Duodenal mucosa (tissue), 2 donors: ENCODE results near the gene CD55.

Experiments used
- H3K27ac ChIP-seq: one replicate; pipeline ENCODE4 v1.7.0; 2013; ENCODE audit warnings: low read depth, low read length
- H3K27me3 ChIP-seq, 2 donors: one replicate each; pipeline ENCODE4 v1.7.0; 2013; ENCODE audit warnings: low read length in 2 of 2, control low read depth in 1 of 2; ENCODE audit not compliant: insufficient read depth in 2 of 2, control insufficient read depth in 1 of 2
- H3K36me3 ChIP-seq, 2 donors: one replicate each; pipeline ENCODE4 v1.7.0; 2013; ENCODE audit warnings: low read length in 2 of 2, control low read depth in 1 of 2; ENCODE audit not compliant: insufficient read depth in 2 of 2, control insufficient read depth in 1 of 2
- H3K4me1 ChIP-seq, 2 donors: one replicate each; pipeline ENCODE4 v1.7.0; 2013; ENCODE audit warnings: low read length in 2 of 2, control low read depth in 1 of 2; ENCODE audit not compliant: insufficient read depth in 2 of 2, control insufficient read depth in 1 of 2
- H3K4me3 ChIP-seq, 2 donors: one replicate each; pipeline ENCODE4 v1.7.0; 2013; ENCODE audit warnings: low read length in 2 of 2, low read depth in 1 of 2
- H3K9ac ChIP-seq, 2 donors: one replicate each; pipeline ENCODE4 v1.7.0; 2013; ENCODE audit warnings: low read length in 2 of 2, low read depth in 1 of 2
- H3K9me3 ChIP-seq, 2 donors: one replicate each; pipeline ENCODE4 v1.7.0; 2013; ENCODE audit warnings: low read length in 2 of 2, control low read depth in 1 of 2; ENCODE audit not compliant: control insufficient read depth in 1 of 2

The CD55 gene

DNA sequence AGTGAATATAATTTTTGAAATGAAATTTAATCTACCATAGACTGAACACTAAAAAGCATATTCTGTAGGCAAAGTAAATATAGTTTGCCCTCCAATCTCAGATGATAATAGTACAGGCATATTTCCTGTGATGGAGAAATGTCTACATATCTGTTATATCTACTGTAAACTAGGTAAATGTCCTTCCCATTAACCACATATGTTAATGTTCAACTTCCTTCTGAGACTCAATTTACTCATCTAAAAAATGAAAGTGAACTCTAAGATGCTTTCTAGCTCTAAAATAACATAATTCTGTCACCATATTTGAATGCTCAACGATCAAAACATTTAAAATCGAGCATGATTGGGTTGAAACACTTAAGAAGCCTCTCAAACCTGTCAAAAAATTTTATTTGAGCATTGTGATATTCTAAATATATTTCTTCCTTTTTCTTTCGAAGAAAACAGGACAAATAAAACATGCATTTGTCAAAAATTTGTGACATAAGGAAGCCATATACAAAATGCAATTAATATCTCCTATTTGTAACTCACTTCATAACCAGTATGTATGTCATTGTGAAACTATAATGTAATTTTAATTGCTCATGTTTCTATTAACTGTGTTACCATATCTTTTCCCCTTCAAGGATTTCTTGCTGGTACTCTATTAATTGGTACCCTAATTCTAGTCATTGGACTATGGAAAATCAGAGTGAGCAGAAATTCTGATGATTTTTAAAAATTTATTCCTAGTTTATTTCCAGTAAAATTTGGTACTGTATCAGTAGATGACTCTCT lies 34.2 kb downstream of the CD55 start:
- no peak overlapping the region for H3K9ac ChIP-seq
- no peaks in the 10 kb centered on the region for H3K4me1 ChIP-seq
- no peaks in the 10 kb centered on the region for H3K9me3 ChIP-seq
- peaks cover 5 to 12% of the 10 kb centered on the region in 2 donors for H3K36me3 ChIP-seq
- no peak overlapping the region for H3K27ac ChIP-seq
- no peaks in the 10 kb centered on the region for H3K27me3 ChIP-seq
- no peak overlapping the region for H3K4me3 ChIP-seq

DNA sequence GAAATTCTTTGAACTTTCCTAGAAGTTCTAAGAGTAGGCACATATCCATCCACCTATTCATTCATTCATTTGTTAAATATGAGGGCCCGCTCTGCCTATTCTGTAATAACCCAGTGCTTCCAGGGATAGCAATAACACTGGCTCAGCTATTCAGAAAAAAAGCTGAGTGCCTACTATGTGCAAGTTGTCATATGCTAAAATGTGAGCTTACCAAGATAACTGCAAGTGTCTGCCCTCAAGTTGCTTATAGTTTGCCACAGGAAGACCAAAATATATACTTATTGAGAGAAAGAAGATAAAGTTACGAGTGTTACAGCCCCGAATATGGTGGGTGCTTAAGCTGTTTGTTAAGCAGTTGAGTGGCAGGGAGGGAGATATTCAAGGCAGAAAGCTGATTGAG lies 39.6 kb downstream of the CD55 start:
- Histone ChIP-seq H3K4me1 (peaks cover 0 to 2% of the 10 kb centered on the region in 2 donors), H3K9me3 (no peaks in the 10 kb centered on the region), H3K27ac (no peak overlapping the region), H3K27me3 (no peaks in the 10 kb centered on the region), H3K4me3 (no peak overlapping the region), H3K9ac (no peak overlapping the region), H3K36me3 (peaks cover 14 to 21% of the 10 kb centered on the region in 2 donors)

DNA sequence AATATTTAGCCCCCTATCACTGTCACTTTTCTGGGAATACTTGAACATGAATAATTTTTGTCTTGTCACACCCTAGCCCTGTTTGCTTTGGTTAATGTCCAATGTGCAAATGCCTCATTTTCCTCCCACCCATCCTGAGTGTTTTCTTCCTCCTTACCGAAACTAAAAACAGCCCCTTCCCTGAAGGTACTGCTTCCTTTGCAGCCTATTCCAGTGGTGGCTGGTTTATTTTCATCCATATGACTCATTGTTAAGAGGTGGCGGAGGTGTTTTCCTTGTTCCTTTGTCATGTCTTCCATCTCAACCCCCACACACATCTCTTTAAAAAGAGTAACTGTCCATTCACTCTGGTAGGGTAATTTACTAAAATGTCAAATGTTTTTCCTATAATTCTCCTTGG lies 40.4 kb downstream of the CD55 start:
- H3K36me3 ChIP-seq = peaks cover 14 to 25% of the 10 kb centered on the region in 2 donors
- H3K27me3 ChIP-seq = no peaks in the 10 kb centered on the region
- H3K27ac ChIP-seq = no peak overlapping the region
- H3K4me3 ChIP-seq = no peak overlapping the region
- H3K4me1 ChIP-seq = peaks cover 0 to 2% of the 10 kb centered on the region in 2 donors
- no peak overlapping the region for H3K9ac ChIP-seq
- no peaks in the 10 kb centered on the region for H3K9me3 ChIP-seq

DNA sequence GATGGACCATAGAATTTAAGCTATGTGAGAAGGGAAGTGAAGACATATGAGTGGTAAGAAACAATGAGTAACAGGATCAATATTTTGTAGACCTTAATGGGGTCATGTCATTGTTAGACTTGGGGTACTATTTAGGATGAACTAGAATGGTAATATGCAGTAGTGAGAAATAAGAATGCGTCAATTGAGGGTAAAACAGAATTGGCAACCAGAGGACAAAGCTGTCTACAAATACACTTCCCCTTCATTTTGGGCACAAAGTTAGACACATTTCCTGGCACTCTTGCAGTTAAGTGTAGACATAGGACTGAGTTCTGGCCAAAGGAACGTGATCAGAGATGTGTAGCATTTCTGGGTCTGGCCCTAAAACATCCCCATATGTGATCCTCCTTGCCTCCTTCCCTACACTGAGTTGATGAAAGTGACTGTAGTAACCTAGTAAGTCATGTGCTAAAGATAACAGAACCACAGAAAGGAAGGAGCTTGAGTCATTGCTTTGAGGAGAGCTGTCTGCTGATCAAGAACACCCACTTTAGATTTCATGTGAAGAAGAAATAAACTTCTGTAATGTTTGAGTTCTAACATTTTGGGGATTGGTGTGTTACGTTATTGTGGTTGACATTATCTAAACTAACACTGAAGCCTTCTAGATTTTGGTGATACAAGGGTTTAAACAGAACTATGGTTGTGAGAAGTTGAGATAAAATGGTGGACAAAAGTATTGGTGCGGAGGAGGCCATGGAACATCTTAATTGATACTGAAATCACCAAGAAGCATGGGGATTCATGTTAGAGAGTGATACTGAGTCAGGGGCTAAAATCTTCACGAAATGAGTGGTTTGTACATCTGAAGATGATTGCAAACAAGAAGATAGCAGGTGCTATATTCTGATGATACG lies 41.7 kb downstream of the CD55 start:
- H3K9ac ChIP-seq = no peak overlapping the region
- no peak overlapping the region for H3K4me3 ChIP-seq
- no peaks in the 10 kb centered on the region for H3K27me3 ChIP-seq
- no peak overlapping the region for H3K27ac ChIP-seq
- no peaks in the 10 kb centered on the region for H3K9me3 ChIP-seq
- peaks cover 14 to 25% of the 10 kb centered on the region in 2 donors for H3K36me3 ChIP-seq
- peaks cover 0 to 2% of the 10 kb centered on the region in 2 donors for H3K4me1 ChIP-seq

DNA sequence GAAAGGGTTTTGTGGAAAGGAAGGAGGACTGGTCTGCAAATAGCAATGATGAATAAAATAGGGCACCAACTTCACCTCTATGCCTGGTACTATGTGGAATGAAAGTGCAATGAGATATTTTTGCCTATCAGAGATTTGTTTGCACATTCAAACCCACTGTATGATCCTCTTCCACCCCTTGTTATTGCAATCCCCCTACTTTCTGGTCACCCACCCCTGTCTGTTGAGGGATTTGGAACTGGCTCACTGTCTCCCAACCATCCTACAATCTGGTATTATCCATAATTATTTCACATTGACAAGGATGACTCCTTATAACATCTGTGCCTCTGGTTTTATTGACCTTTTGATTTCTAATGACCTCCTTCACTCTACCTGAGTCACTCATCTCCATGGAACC lies 42.4 kb downstream of the CD55 start:
- no peak overlapping the region for H3K4me3 ChIP-seq

DNA sequence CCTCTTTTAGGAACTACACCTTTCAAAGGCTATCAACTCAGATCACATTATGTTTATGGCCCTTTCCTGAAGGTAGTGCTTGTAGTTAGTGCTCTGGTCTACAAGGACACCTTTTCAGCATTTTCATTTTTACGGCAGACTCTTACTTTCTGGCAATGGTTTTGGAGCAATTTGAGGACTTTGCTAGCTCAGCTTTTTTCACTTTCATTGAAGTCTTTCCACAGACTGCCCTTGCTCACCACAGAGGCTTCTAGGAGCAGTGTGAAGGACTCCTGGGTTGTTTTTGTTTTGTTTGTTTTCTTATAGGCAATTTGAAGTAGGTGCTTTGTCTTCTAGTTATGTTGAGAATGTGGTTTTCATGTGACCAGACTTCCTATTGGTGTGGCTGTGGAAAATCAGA lies 43.1 kb downstream of the CD55 start:
- H3K36me3 ChIP-seq = peaks cover 12 to 22% of the 10 kb centered on the region in 2 donors
- no peaks in the 10 kb centered on the region for H3K9me3 ChIP-seq
- H3K27me3 ChIP-seq = no peaks in the 10 kb centered on the region
- peaks cover 0 to 2% of the 10 kb centered on the region in 2 donors for H3K4me1 ChIP-seq
- no peak overlapping the region for H3K9ac ChIP-seq
- no peak overlapping the region for H3K27ac ChIP-seq
- no peak overlapping the region for H3K4me3 ChIP-seq

More for the DNA sequence above, 42.4 kb downstream of the CD55 start:
- H3K9me3 ChIP-seq = no peaks in the 10 kb centered on the region
- H3K4me1 ChIP-seq = peaks cover 0 to 2% of the 10 kb centered on the region in 2 donors
- no peaks in the 10 kb centered on the region for H3K27me3 ChIP-seq
- no peak overlapping the region for H3K9ac ChIP-seq
- H3K27ac ChIP-seq = no peak overlapping the region
- H3K36me3 ChIP-seq = peaks cover 14 to 25% of the 10 kb centered on the region in 2 donors

DNA sequence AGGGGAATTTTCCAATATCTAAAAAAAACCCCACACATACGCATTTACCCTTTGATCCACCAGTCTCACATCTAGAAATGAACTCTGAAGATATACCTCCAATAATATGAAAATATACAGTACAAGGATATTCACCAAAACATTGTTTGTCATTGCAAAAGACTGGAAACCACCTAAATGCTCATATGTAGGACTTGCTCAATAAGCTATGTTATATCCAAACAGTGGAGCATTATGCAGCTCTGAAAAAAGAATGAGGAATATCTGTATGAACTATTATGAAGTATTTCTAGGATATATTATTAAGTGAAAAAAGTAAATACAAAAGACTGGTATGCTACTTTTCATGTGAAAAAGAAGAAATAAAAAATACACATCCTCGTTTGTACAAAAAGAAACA lies 43.6 kb downstream of the CD55 start:
- Histone ChIP-seq H3K9me3 (no peaks in the 10 kb centered on the region), H3K9ac (no peak overlapping the region), H3K27me3 (no peaks in the 10 kb centered on the region), H3K4me1 (peaks cover 0 to 2% of the 10 kb centered on the region in 2 donors), H3K36me3 (peaks cover 11 to 20% of the 10 kb centered on the region in 2 donors), H3K4me3 (no peak overlapping the region), H3K27ac (no peak overlapping the region)

DNA sequence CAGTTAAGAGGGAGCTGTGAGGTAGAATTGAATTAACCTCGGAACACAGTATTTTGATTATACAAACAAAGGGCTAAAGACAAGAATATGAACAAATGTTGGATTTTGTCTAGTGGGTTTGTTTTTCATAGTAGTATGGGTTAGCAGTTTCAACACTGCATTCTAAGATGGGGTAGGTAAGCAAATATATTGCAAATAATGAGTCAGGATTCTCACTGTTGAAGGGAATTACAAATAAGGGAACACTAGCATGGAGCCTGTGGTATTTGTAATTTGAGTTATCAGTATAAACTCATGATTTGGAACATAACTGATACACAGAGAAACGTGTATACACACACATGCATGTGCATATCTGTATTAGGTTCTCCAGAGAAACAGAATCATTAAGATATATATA lies 44.5 kb downstream of the CD55 start:
- Histone ChIP-seq H3K9ac (no peak overlapping the region), H3K27ac (no peak overlapping the region), H3K4me1 (peaks cover 0 to 2% of the 10 kb centered on the region in 2 donors), H3K36me3 (peaks cover 11 to 20% of the 10 kb centered on the region in 2 donors), H3K4me3 (no peak overlapping the region), H3K9me3 (no peaks in the 10 kb centered on the region), H3K27me3 (no peaks in the 10 kb centered on the region)

DNA sequence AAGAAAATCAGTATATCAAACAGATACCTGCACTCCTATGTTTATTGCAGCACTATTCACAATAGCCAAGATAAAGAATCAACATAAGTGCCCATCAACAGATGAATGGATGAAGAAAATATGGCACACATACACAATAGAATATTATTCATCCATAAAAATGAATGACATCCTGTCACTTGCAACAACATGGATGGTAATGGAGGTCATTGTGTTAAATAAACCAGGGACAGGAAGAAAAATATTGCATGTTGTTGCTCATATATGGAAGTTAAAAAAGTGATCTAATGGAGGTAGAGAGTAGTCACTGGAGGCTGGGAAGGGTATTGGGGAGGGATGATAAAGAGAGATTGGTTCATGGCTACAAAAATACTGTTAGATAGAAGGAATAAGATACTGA lies 67.2 kb downstream of the CD55 start:
- Histone ChIP-seq H3K27ac (no peak overlapping the region), H3K9me3 (no peaks in the 10 kb centered on the region), H3K4me3 (no peak overlapping the region), H3K27me3 (no peaks in the 10 kb centered on the region), H3K9ac (no peak overlapping the region), H3K4me1 (no peaks in the 10 kb centered on the region), H3K36me3 (no peaks in the 10 kb centered on the region)
